Epithelial cell of esophagus (primary cell): ENCODE results near the gene ARHGEF6.

Experiments
- DNase-seq: peaks from one replicate; pipeline ENCODE4 v3.0.0; 2010; ENCODE audit warnings: low read depth
- H3K4me3 ChIP-seq: 2 replicates; pipeline ENCODE4 v1.5.1; 2011; ENCODE audit warnings: mild to moderate bottlenecking, low read length, control low read depth
- TF ChIP-seq, protein P1 (sequence below): IDR thresholded peaks from 2 replicates; pipeline ENCODE4 v1.5.1; 2011; ENCODE audit warnings: low read depth, mild to moderate bottlenecking, low read length, control low read depth, inconsistent platforms; ENCODE audit not compliant: insufficient read depth; ENCODE audit errors: missing control alignments

ARHGEF6 gene

DNA sequence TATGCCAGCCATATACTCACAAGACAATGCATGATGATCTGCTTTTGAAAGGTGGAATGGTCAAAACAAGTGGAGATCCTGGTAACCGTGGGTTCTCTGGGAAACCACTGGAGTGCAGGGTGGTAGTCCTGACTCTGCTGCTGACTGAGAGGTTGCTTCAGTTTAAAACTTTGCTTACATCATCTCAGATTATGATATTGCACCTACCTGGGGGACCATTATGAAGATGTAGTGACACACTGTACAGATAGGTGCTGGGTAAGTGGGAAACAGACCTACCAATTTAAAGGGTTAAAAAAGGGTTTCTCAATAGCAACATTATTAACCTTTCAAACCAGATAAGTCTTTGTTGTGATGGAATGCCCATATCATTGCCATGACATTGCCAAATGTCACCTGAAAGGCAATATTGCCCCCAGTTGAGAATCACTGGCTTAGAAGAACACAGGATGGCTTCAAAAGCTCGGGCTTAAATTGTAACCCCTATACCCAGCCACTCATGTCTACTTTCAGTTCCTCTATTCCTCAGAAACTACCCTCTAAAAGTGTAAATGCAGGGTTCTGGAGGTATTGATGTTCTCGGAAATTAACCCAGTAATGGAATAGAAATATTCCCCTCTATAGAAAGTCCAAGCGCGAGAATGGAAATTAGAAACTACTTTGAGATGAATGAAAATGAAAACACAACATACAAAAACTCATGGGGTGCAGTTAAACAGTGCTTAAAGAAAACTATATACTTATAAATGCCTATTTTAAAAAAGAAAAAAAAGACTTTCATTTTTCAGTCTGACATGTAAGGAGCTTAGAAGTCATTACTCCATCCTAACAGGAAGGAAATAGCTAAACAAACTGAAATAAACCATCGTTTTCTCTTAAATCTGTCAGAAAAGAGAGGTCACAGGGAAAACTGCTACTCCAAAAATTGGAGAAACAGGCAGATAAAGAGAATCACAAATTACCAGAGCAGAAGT is 65.8 kb downstream of the ARHGEF6 start:
- no peak overlapping the region for H3K4me3 ChIP-seq
- TF ChIP-seq, protein P1, sequence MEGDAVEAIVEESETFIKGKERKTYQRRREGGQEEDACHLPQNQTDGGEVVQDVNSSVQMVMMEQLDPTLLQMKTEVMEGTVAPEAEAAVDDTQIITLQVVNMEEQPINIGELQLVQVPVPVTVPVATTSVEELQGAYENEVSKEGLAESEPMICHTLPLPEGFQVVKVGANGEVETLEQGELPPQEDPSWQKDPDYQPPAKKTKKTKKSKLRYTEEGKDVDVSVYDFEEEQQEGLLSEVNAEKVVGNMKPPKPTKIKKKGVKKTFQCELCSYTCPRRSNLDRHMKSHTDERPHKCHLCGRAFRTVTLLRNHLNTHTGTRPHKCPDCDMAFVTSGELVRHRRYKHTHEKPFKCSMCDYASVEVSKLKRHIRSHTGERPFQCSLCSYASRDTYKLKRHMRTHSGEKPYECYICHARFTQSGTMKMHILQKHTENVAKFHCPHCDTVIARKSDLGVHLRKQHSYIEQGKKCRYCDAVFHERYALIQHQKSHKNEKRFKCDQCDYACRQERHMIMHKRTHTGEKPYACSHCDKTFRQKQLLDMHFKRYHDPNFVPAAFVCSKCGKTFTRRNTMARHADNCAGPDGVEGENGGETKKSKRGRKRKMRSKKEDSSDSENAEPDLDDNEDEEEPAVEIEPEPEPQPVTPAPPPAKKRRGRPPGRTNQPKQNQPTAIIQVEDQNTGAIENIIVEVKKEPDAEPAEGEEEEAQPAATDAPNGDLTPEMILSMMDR = no peak
- no peak for DNase-seq

DNA sequence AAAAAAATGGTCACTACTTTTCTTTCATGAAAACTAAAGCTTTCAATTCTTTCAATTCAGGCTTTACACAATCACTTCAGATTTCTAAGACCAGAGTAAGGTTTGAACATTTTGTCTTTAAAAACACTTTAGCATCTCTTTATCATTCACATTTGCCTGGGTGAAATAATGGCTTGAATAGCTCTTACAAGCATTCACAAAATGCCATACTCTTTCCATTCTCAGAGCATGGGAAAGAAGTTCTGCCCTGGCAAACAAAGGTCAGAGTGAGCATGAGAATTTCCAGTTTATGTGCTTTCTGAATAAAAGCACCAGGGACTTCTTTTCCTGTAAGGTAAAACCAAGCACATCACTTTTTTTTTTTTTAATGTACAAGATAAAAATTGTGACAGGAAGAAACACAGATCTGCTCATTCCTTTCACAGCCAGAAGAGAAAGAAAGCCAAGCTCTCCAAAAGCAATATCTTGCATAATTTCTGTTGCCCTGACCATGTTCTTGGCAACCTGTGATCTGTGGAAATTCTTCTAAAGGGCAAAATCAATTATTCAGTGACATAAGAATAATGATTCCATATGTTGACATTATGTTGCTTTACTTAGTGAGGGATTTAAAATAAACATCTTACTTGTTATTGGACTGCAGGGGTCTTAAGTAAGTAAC is 68.0 kb downstream of the ARHGEF6 start:
- H3K4me3 ChIP-seq = no peak overlapping the region
- TF ChIP-seq, protein P1 = no peak
- no peak for DNase-seq

DNA sequence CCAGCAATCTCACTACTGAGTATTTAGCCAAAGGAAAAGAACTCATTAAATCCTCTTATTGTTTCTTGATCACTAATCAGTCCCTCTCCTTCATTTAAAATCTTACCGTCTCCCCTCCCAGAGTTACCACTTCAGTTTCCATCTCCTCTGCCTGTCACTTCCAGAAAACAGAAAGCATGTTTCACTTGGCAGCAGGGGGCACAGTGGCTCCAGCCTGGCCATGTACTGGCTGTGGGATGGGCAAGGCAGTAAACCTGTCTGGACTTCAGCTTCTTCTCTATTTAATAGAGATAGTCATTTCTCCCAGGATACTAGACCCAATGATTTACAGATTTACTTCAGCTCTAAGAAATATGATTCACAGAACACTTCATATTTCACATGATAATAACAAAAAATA is 69.6 kb downstream of the ARHGEF6 start:
- DNase-seq = peak; percentile 43
- no peak overlapping the region for H3K4me3 ChIP-seq
- TF ChIP-seq, protein P1 = peak; percentile 38

DNA sequence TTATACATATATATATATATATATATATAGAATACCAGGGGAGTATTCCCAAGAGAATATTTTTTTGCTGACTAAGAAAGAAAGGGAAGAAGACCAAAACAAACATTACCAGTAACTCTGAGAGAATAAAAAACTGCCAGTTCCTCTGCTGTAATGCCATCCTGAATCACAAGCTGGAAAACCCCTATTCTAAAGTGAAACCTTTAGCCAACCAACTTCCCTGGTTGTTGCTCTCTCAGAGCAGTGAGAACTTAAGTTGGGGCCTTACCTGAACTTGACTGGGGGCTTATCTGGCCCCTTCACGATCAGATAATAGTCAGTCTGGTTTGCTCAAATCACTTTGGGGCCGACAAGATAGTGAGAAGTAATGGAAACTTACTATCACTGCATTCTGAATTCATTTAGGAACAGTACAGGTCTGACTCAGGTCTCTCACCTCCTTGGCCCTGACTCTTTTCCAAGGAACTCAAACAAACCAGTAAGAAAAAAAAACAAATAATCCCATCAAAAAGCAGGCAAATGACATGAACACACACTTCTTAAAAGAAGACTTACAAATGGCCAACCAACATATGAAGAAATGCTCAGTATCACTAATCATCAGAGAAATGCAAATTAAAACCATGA is 70.3 kb downstream of the ARHGEF6 start:
- peak; percentile 52 for DNase-seq
- H3K4me3 ChIP-seq = no peak overlapping the region
- TF ChIP-seq, protein P1 = no peak

DNA sequence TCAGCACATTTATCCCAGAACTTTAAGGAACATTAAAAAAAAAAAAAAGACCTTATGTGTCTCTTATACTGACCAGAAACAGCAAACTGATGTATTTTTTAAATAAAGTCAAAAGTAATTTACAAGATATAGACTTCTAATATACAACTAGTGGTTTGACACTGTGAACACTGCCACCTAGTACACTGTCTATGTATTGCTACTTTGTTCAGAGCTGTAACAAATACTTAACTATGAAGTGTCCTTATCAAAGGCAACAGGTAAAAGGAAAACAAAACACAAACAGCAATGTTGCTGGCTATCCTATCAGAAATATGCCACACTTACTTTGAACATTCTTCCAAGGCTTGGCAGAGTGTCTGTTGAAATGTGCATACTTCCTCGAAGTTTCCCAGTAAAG is 72.4 kb downstream of the ARHGEF6 start:
- TF ChIP-seq, protein P1 = peak; percentile 42
- peak; percentile 19 for DNase-seq
- no peak overlapping the region for H3K4me3 ChIP-seq

DNA sequence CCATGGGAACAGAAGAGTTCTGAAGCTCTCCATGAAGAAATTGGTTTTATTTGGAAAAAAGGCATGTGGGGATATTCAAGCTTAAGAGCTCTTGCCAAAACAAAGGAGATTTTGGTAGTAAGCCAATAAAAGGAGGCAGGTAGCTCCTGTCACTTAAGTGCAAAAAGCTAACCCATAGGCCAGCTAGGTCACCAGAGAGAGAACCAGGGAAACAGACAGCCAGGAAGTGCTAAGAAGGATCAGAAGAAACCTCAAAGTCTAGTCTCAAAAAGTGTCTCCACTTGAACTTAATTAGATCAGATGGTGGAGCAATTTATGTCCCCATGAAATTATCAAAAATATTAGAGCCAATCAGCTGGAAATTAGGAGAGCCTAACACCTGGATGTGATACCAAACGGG is 83.6 kb downstream of the ARHGEF6 start:
- DNase-seq = no peak
- TF ChIP-seq, protein P1 = no peak
- H3K4me3 ChIP-seq = no peak overlapping the region
